ENCODE data around the gene CST2.
"Not testable (repeated sequence)": the region's sequence is repeated elsewhere in the genome, so short reads cannot be mapped to it uniquely, and the experiment has no call there.

Gene CST2, protein sequence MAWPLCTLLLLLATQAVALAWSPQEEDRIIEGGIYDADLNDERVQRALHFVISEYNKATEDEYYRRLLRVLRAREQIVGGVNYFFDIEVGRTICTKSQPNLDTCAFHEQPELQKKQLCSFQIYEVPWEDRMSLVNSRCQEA

DNA sequence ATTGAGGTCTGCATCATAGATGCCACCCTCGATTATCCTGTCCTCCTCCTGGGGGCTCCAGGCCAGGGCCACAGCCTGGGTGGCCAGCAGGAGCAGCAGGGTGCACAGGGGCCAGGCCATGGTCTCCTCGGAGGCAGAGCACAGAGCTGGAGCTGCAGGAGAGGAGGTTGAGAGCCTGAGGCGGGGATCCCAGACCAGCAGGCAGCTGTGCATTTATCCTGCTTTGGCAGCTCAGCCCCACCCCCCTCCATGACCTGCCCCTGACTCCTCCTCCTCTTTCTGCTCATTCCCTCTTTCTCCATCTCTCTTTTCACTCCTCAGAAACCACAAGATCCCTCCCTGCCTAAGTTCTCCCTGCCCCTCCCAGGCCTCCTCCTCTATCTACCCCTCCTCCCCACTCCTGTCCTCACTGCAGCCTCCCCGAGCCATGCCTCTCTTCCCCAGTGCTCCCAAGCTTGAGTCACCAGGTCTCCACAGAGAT, at the start of gene CST2:
CST2 (minus strand) TSS at position 189 of the 481 bp plus-strand sequence; CDS start at position 120, 69 bp downstream.
- no peak for DNase-seq

DNA sequence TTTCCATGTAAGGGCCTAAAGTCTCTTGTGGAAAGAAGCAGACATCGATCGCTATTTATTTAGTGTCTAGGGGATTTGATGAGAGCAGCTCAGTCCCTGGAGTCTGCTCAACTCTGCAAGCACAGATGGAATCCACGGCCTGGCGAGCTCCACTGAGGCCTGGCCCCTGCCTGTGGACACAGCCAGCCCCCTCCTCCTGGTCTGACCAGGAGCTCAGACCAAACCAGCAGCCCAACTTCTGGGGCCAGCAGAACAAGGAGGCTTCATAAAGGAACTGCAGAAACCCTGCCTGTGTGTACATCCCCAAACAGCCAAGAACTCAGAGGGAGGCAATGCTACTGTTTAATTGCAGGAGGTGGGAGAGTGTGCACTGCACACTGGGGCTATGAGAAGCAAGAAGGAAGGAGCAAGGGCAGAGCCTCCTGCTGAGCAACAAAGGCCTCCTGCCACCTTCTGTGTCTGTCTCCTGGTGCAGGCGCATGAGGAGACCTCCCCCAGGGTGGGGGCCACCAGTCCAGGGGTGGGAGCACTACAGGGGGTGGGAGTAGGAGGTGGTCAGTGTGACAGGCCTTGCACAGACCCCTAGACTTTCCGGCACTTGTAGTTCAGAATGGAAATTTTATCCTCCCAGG, 49.2 kb upstream of the CST2 start:
- no peak for DNase-seq

DNA sequence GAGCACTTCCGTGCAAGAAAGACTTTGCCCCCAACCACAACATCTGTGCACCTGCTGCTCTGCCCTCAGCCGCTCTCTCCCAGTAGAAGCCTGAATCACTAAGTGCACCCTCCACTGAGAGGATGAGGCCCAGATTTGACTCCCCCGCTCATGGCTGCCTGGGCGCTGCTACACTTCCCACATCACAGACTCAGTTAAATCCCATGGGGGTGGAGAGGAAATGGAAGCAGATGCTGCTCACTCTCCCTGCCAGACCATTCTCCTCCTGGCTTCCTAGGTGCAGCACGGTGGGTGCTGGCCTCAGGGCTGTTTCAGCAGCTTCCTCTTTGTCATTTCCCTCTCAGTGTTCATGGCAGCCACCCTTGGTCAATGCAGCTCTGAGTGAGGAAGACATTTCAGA, 48.2 kb upstream of the CST2 start:
- DNase-seq = no peak

DNA sequence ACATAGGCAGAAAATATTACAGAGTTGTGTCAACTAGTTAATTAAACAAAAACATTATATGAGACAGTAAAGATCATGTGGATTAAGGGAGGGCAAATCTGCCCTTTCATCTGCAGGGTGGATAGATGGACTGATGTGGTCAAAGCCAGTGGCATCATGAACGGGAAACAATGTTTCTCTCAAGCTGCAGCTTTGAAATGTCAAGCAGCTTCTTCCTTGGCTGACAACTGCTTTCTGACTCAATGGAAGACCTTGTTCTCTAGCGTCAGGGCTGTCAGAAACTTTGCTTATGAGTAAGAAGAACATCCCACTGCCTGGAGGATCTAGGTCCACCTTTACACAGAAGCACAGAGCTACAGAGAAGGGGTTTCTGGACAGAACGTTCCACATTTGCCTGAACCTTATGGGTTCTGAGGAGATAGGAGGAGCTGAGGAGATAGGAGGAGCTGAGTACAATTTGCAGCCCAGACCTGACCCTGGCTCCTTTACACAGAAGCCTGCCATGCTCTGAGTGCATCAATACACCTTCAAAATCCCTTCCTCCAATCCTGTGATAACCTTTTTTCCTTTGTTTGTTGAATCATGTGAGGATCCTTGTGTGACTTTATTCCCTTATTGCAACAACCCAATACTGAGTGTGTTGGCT, 47.0 kb upstream of the CST2 start:
- no peak for DNase-seq

DNA sequence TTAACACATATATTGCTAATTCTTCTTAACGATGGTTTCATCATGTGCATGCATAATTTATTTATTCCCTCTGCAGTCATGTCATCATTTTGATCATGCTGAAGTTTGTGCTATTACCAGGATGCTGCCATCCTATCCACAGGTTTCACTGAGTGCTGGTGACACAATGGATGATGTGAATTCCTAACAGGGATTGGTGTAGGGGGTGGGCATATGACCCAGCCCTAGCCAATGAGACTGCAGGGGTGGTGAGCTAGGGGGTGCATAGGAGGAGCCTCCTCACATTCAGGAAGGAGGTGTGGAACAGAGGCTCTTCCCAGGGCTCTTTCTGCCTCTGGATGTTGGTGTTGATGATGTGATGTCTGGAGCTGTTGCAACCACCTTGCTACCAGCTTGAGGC, 45.5 kb upstream of the CST2 start:
- DNase-seq = no peak

DNA sequence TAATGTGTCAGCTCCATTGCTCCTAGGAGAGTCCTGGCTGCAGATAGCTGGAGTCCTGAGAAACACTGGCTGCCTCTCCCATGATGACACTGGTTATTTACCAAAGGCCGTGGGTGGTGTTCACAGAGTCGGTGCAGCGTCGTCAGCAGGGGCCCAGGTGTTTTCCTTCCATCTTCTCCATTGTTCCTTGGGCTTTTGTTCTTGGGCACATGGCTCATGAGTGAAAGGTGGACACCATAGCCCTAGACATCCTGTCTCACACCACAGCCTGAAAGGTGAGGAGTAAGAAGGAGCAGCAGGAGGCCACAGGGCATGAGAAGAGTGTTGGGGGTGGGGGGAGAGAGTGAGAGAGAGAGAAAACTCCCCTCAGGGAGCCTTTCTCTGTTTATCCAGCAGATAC, 43.9 kb upstream of the CST2 start:
- no peak for DNase-seq

DNA sequence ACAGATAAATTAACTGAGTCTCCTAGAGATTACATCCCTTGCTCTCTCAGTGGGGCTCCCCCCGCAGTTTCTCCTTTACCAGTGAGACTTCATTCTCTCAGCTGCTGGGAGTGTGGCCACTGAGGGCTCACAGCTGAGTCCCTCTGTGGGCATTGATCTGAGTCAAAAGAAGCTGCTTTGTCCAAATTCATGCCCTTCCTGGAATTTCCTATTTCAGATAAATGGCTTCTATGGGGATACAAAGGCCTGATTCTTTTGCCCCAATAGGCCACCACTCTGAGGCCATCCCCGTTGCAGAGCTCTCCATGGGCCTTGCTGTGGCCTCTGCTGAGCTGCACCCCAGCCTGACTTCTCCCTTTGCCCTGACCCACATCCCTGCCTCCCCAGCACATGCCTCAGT, 43.0 kb upstream of the CST2 start:
- no peak for DNase-seq

DNA sequence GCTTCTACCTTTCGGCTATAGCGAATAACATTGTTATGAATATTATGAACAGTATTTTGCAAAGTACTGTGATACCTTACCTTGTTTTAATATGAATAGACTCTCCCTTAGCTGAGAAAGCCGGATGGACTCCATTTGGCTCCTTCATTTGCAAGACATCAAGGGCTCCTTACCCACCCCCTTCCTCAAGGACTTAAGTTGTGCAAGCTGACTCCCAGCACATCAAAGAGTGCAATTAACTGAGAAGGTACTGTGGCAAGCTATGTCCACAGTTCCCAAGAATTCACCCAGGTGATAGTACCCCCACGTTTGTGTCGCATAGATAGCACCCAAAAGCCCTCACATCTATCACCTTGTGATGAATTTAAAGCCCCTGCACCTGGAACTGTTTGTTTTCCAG, 41.8 kb upstream of the CST2 start:
- DNase-seq = no peak

DNA sequence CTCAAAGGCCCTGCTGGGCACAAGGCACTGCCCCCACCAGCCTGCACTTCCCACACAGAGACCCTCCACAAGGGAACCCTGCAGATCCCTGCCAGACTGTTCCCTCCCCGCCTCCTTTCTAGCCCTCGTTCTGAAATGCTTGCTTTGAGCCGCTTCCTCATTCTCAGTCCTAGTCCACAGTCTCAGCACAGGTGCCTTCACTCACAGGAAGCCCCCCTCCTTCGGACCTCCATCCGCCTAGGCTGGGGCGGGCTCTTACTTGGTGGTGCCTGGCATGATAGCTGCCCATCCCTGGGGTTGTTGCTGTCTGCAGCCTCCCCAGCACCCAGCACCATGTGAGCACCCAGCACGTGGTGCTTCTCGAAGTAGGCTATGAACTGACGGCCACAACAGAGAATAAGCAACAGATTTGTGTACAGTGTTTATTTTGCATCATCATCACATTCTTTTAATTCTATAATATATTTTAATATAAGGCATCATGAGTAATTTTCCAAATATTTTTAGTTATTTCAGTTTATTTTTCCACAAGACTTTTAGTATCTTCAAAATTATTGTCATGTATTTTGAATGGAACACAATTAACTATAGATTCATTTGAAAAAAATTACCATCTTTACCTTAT, 40.7 kb upstream of the CST2 start:
- no peak for DNase-seq

DNA sequence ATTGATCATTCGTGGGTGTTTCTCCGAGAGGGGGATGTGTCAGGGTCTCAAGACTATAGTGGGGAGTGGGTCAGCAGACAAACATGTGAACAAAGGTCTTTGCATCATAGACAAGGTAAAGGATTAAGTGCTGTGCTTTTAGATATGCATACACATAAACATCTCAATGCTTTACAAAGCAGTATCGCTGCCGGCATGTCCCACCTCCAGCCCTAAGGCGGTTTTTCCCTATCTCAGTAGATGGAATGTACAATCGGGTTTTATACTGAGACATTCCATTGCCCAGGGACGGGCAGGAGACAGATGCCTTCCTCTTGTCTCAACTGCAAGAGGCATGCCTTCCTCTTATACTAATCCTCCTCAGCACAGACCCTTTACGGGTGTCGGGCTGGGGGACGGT, 34.2 kb upstream of the CST2 start:
- not testable (repeated sequence) for DNase-seq

DNA sequence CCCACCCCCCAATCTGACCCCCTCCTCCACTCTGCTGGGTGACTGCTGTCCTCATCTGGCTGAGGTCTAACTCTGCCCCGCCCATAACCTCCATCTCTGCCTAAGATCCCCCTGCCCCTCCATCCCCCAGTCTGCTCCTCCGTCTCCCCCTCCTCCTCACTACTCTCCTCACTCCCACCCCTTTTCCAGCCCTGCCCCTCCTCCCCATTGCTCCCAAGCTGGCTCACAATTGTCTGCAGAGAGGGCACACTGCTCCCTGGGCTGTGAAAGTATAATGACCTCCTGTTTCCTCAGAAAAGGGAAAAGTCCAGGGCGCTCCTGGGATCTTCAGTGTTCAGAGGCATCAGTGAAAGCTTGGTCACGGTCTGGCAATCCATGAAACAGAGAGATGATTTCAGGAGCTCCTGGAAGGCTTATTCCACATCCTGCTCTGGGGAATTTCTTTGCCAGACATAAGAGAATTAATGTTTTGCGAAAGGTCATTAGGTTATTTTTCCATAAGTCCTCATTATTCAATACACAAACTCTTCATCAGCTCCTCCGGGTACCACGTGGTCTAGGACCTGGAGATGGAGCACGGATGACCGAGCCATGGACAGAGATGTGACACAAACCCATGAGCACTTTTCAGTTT, 31.6 kb upstream of the CST2 start:
- no peak for DNase-seq

DNA sequence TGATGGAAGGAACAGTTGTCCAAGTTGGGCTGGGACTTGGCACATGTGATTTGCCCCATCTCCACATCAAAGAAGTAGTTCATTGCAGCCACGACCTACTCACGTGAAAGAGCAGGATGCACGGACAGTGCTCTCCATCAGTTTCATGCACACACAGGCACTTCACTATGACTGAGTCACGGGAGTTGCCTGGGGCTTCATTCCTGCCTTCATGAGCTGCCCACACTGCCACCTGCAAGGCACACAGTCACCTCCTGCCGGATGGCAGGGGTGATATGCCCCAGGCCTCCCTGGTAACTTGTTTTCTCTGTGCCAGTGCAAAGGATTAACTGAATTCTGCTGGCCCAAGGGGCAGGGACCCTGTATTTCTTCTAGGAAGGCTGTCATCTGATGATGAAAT, 30.2 kb upstream of the CST2 start:
- DNase-seq = no peak

DNA sequence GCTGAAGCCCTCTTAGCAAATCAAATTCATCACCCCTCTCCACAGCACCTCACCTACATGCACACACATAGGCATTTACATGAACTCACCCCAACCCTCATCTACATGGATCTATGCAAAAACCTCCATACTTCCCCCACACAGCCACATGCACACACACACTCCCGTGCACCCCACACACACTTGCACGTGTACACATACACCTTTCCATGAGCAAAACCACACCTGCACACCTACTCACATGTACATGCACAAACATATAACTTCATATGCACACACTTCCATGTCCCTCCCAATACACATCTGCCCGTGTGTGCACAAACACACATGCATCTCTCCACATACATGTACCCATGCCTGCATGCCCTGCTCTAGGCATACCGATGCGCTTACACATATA, 29.7 kb upstream of the CST2 start:
- DNase-seq = no peak

DNA sequence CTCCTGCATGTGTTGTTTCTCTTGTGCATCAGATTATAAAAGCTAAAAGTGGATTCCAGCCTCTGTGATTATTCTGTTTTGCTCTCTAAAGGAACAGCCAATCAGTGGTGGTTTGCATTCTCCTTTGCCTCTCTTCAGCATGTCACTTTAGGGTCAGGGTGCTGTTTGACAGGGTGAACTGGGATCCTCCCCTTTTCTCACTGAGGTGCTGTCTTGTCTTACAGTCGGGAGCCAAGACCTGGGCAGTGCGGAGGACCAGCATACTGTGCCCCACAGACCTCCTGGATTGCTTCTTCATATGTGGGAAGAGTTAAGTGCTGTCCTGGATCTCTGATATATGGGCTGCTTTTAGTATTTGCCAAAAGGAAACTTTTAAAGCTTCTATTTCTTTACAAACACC, 15.2 kb upstream of the CST2 start:
- no peak for DNase-seq

DNA sequence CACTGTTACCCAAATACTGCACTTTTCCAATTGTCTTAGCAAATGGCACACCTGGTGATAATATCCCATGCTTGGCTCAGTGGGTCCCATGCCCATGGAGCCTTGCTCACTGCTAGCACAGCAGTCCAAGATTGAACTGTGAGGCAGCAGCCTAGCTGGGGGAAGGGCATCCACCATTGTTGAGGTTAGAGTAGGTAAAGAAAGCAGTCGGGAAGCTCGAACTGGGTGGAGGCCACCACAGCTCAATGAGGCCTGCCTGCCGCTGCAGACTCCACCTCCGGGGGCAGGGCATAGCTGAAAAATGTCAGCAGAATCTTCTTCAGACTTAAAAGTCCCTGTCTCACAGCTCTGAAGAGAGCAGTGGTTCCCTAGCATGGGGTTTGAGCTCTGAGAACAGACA, 9.2 kb upstream of the CST2 start:
- DNase-seq = no peak

DNA sequence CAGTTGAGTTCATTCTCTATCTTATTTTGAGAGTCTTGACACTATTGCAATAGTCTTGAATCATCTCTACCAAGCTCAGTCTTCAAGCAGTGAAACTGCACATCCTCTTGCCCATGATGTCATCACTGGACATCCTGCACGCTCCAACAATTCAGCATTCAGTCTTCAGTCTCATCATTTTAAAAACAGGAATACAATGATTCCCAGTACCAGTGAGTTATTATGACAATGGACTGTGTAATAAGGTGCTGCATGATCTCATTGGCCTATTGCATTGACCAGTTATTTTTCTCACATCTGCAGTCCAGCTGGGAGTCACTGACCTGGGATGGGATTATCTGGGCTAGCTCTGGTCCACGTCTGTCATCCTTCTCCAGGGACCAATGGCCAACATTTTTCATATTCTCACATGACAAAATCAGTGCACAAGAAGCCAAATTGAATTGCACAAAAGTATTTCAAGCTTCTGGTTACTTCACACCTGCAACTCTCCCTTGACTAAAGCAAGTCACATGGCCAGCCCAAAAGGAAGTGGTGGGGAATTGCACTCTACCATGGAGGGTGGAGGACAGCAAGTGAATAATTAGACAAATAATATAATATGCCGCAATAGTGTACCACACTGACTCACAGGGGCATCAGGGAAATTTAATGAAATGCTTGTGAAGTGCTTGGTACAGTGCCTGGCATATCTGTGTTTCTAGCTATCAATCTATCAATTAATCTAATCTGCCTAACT, 6.4 kb upstream of the CST2 start:
- DNase-seq = no peak

DNA sequence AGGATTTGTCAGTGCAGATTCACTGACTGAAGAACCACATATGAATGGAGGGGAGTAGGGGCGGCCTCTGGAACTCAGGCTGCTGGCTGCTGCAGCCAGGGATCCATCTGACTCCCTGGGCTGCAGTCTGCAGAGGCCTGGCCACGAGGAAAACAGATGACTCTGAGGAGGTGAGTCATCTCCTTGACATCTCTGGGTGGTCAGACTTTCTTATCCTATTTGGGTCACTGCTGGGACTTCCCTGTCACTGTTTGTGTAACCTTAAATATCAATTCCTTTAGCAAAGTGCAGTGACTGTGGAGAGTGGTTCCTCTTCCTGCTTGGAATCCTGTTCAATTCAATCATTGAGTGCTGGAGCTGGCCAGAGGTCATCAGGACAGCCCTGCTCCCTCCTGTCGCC, 5.4 kb upstream of the CST2 start:
- DNase-seq = not testable (repeated sequence)

DNA sequence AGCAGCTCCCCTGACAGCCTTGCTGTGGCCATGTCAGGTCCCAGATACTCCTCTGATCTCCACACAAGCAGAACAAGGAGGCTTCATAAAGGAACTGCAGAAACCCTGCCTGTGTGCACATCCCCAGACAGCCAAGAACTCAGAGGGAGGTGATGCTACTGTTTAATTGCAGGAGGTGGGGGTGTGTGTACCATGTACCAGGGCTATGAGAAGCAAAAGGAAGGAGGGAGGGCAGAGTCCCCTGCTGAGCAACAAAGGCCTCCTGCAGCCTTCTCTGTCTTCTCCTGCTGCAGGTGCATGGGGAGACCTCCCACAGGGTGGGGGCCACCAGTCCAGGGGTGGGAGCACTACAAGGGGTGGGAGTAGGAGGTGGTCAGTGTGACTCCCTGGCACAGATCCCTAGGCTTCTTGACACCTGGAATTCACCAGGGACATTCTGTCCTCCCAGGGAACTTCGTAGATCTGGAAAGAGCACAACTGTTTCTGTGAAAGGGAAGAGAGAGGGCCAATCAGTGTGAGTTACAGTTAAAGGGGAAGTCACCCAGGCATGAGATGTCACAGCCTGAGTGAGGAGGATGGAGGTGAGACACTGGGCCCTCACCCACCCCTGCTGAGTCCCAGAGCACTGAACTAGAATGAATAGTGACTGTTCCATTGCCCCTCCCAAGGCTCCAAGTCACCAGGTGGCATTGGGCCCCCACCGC, 2.8 kb downstream of the CST2 start:
- DNase-seq = no peak

DNA sequence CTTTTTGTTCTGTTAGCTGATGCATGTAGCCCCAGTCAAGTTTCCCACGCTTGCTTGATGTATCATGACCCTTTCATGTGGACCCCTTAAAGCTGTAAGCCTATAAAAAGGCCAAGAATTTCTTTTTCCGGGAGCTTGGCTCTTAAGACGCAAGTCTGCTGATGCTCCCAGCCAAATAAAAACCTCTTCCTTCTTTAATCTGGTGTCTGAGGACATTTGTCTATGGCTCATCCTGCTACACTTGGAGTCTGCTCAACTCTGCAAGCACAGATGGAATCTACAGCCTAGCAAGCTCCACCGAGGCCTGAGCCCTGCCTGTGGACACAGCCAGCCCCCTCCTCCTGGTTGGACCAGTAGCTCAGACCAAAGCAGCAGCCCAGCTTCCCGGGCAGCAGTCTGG, 3.4 kb downstream of the CST2 start:
- DNase-seq = no peak

DNA sequence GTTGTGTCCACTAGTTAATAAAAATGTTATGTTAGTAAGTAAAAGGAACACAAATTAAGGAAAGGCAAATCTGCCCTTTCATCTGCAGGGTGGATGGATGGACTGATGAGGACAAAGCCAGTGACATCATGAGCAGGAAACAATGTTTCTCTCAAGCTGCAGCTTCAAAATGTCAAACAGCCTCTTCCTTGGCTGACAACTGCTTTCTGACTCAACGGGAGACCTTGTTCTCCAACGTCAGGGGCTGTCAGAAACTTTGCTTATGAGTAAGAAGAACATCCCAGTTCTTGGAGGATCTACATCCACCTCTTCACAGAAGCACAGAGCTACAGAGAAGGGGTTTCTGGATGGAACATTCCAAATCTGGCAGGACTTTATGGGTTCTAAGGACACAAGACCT, 6.0 kb downstream of the CST2 start:
- no peak for DNase-seq

DNA sequence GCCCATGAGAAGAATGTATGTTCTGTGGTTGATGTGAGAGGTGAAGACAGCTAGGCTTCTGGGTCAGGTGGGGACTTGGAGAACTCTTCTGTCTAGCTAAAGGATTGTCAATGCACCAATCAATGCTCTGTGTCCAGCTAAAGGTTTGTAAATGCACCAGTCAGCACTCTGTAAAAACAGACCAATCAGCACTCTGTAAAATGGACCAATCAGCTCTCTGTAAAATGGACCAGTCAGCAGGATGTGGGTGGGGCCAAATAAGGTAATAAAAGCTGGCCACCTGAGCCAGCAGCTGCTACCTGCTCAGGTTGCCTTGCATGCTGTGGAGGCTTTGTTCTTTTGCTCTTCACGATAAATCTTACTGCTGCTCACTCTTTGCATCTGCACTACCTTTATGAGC, 15.0 kb downstream of the CST2 start:
- not testable (repeated sequence) for DNase-seq

DNA sequence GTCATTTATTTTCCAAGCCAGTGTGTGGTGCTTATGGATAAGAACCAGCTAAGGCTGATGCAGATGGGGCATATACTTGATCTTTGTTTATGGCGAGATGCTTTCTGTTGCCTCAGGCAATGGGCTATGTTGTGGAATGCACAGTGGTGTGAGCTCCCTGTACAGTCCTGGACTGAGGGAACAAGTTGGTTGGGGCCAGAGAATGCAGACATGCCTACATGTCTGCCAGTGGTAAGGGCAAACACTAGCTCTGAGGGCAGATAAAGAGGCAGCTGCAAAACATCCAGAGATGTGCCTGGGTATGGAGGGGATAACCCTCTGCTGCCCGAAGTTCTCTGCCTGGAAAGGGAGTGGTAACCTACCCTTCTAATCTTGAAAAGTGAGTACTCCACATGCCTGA, 16.2 kb downstream of the CST2 start:
- DNase-seq = not testable (repeated sequence)
